ENCODE measurements around the gene PKDCC. TPM values are rescaled to one million over a fixed set of nuclear protein-coding genes. Genes with fewer than 3 reads are reported as not detected.

PKDCC gene
- polyA plus RNA-seq, 12 donors = 104 to 205 (median 117) TPM; not detected in 1

- no peak for DNase-seq
Observed at GRCh38 chr2:42048299-42049220, 739 bp downstream of the PKDCC start.

GRCh38 chr2:42049221-42050009, 1.6 kb downstream of the PKDCC start:
- DNase-seq = no peak

GRCh38 chr2:42050010-42050702, 2.3 kb downstream of the PKDCC start:
- no peak for DNase-seq

- DNase-seq = no peak
Observed at GRCh38 chr2:42050703-42051542, 3.1 kb downstream of the PKDCC start.

- no peak for DNase-seq
Observed at GRCh38 chr2:42051543-42052235, 3.9 kb downstream of the PKDCC start.

GRCh38 chr2:42052702-42053481, 5.1 kb downstream of the PKDCC start:
- DNase-seq = no peak

- DNase-seq = no peak
Observed at GRCh38 chr2:42053482-42053790, 5.6 kb downstream of the PKDCC start.

GRCh38 chr2:42053791-42054701, 6.2 kb downstream of the PKDCC start:
- no peak for DNase-seq

GRCh38 chr2:42054714-42055430, 7.1 kb downstream of the PKDCC start:
- DNase-seq = no peak

- no peak for DNase-seq
Observed at GRCh38 chr2:42055573-42056514, 8.0 kb downstream of the PKDCC start.

- DNase-seq = no peak
Observed at GRCh38 chr2:42057159-42057901, 9.5 kb downstream of the PKDCC start.

- no peak for DNase-seq
Observed at GRCh38 chr2:42057902-42058450, 10.2 kb downstream of the PKDCC start.

- DNase-seq = no peak
Observed at GRCh38 chr2:42059261-42059898, 11.6 kb downstream of the PKDCC start.

- no peak for DNase-seq
Observed at GRCh38 chr2:42060028-42060427, 12.2 kb downstream of the PKDCC start.

Data from muscle of arm (tissue), 12 donors.